Activated naive CD4-positive, alpha-beta T cell treated with anti-CD3 and anti-CD28 coated beads for 36 hours (primary cell): ENCODE measurements around the gene TCP11. TPM values are rescaled to one million over a fixed set of nuclear protein-coding genes. Genes with fewer than 3 reads are reported as not detected.

Experiments used
- CTCF ChIA-PET: fragments of 350-600 bp; sonication (Branson Sonifier 250); formaldehyde crosslinking; loops from one replicate; lab custom pipeline; 2021; ENCODE audit warnings: antibody characterized with exemption; lab: Charles Lee
- DNase-seq: peaks from one replicate; pipeline ENCODE4 v3.0.0-alpha.2; 2020
- H3K27ac Mint-ChIP-seq: one replicate; pipeline ENCODE4 v1.8.0; 2021; ENCODE audit warnings: mild to moderate bottlenecking, mixed read lengths
- H3K27me3 Mint-ChIP-seq: one replicate; pipeline ENCODE4 v1.8.0; 2021; ENCODE audit warnings: low read depth, mixed read lengths
- H3K36me3 Mint-ChIP-seq: one replicate; pipeline ENCODE4 v1.8.0; 2021; ENCODE audit warnings: low read depth, mixed read lengths
- H3K4me1 Mint-ChIP-seq: one replicate; pipeline ENCODE4 v1.8.0; 2021; ENCODE audit warnings: low read depth, mixed read lengths
- H3K4me3 Mint-ChIP-seq: one replicate; pipeline ENCODE4 v1.8.0; 2021; ENCODE audit warnings: mild to moderate bottlenecking, moderate library complexity, mixed read lengths
- H3K9me3 Mint-ChIP-seq: one replicate; pipeline ENCODE4 v1.8.0; 2021; ENCODE audit warnings: mixed read lengths
- intact Hi-C: fragments of 100-400 bp; cut with micrococcal nuclease; formaldehyde crosslinking; loops from one replicate; pipeline ENCODE4 v1.15.1; 2023
- total RNA-seq, 2 experiments: library from RNA; stranded (reverse); gene quantifications; one replicate each; pipeline ENCODE4 v1.2.3, GENCODE V29; 2021

TCP11 gene
- total RNA-seq, 2 experiments from 2014 or later: not detected

GRCh38 chr6:35179901-35180535 is 38.9 kb upstream of the TCP11 start:
- no peak overlapping the region for H3K4me3 Mint-ChIP-seq
- no peaks in the 10 kb centered on the region for H3K9me3 Mint-ChIP-seq
- no peaks in the 10 kb centered on the region for H3K36me3 Mint-ChIP-seq
- intact Hi-C loops: no loop called here
- H3K4me1 Mint-ChIP-seq: peaks cover 2% of the 10 kb centered on the region
- no peak for DNase-seq
- H3K27me3 Mint-ChIP-seq: peaks cover 17% of the 10 kb centered on the region
- CTCF ChIA-PET: interaction anchor here (0.7 to 1.6 kb wide), 3 partner anchors 24 to 193 kb away, joined by 3 to 5 read pairs (median 3); no protein-coding TSS in a partner anchor
- H3K27ac Mint-ChIP-seq: no peak overlapping the region

- H3K4me1 Mint-ChIP-seq: peaks cover 2% of the 10 kb centered on the region
- no peak overlapping the region for H3K4me3 Mint-ChIP-seq
- H3K36me3 Mint-ChIP-seq: no peaks in the 10 kb centered on the region
- H3K9me3 Mint-ChIP-seq: no peaks in the 10 kb centered on the region
- DNase-seq: no peak
- peaks cover 12% of the 10 kb centered on the region for H3K27me3 Mint-ChIP-seq
- intact Hi-C loops: no loop called here
- no peak overlapping the region for H3K27ac Mint-ChIP-seq
- CTCF ChIA-PET: interaction anchor here (0.7 to 1.6 kb wide), 3 partner anchors 25 to 192 kb away, joined by 3 to 5 read pairs (median 3); no protein-coding TSS in a partner anchor
Measured at GRCh38 chr6:35178932-35179832, 38.0 kb upstream of the TCP11 start.

GRCh38 chr6:35178012-35178411 is 36.9 kb upstream of the TCP11 start:
- Mint-ChIP-seq H3K27me3 (peaks cover 9% of the 10 kb centered on the region), H3K4me1 (peaks cover 2% of the 10 kb centered on the region)
- CTCF ChIA-PET: no interaction called here

GRCh38 chr6:35177596-35177995 is 36.5 kb upstream of the TCP11 start:
- DNase-seq: no peak
- Mint-ChIP-seq H3K4me3 (no peak overlapping the region), H3K27ac (no peak overlapping the region), H3K9me3 (no peaks in the 10 kb centered on the region), H3K36me3 (no peaks in the 10 kb centered on the region), H3K4me1 (no peaks in the 10 kb centered on the region), H3K27me3 (peaks cover 6% of the 10 kb centered on the region)
- CTCF ChIA-PET: interaction anchor here (0.6 kb wide), 1 partner anchor 18 kb away, joined by 3 read pairs; no protein-coding TSS in a partner anchor
- intact Hi-C loops: no loop called here

More at GRCh38 chr6:35178012-35178411, 36.9 kb upstream of the TCP11 start:
- Mint-ChIP-seq H3K4me3 (no peak overlapping the region), H3K27ac (no peak overlapping the region), H3K36me3 (no peaks in the 10 kb centered on the region), H3K9me3 (no peaks in the 10 kb centered on the region)
- no peak for DNase-seq
- intact Hi-C loops: no loop called here

GRCh38 chr6:35177157-35177556 is 36.0 kb upstream of the TCP11 start:
- Mint-ChIP-seq H3K27me3 (peaks cover 6% of the 10 kb centered on the region), H3K9me3 (no peaks in the 10 kb centered on the region), H3K4me3 (no peak overlapping the region), H3K36me3 (no peaks in the 10 kb centered on the region), H3K4me1 (no peaks in the 10 kb centered on the region), H3K27ac (no peak overlapping the region)
- CTCF ChIA-PET: interaction anchor here (0.6 kb wide), 1 partner anchor 18 kb away, joined by 3 read pairs; no protein-coding TSS in a partner anchor
- DNase-seq: no peak
- intact Hi-C loops: no loop called here

- Mint-ChIP-seq H3K9me3 (no peaks in the 10 kb centered on the region), H3K4me3 (no peak overlapping the region), H3K27me3 (peaks cover 4% of the 10 kb centered on the region), H3K4me1 (no peaks in the 10 kb centered on the region), H3K36me3 (no peaks in the 10 kb centered on the region), H3K27ac (no peak overlapping the region)
- DNase-seq: no peak
- intact Hi-C loops: no loop called here
- CTCF ChIA-PET: interaction anchor here (0.6 kb wide), 1 partner anchor 17 kb away, joined by 3 read pairs; no protein-coding TSS in a partner anchor
Measured at GRCh38 chr6:35176301-35177024, 35.3 kb upstream of the TCP11 start.

GRCh38 chr6:35174501-35174900 is 33.4 kb upstream of the TCP11 start:
- Mint-ChIP-seq H3K9me3 (peaks cover 2% of the 10 kb centered on the region), H3K27ac (no peak overlapping the region), H3K4me1 (no peaks in the 10 kb centered on the region), H3K36me3 (no peaks in the 10 kb centered on the region), H3K27me3 (peaks cover 4% of the 10 kb centered on the region), H3K4me3 (no peak overlapping the region)
- intact Hi-C loops: no loop called here
- no peak for DNase-seq
- CTCF ChIA-PET: no interaction called here

- CTCF ChIA-PET: no interaction called here
- H3K27ac Mint-ChIP-seq: no peak overlapping the region
- no peaks in the 10 kb centered on the region for H3K36me3 Mint-ChIP-seq
- peaks cover 5% of the 10 kb centered on the region for H3K9me3 Mint-ChIP-seq
- no peak overlapping the region for H3K4me3 Mint-ChIP-seq
- H3K4me1 Mint-ChIP-seq: no peaks in the 10 kb centered on the region
- intact Hi-C loops: no loop called here
- DNase-seq: no peak
- peaks cover 4% of the 10 kb centered on the region for H3K27me3 Mint-ChIP-seq
Measured at GRCh38 chr6:35174088-35174434, 32.9 kb upstream of the TCP11 start.

GRCh38 chr6:35173427-35174087 is 32.4 kb upstream of the TCP11 start:
- Mint-ChIP-seq H3K36me3 (no peaks in the 10 kb centered on the region), H3K4me3 (no peak overlapping the region), H3K27ac (no peak overlapping the region), H3K9me3 (peaks cover 5% of the 10 kb centered on the region), H3K27me3 (peaks cover under 1% of the 10 kb centered on the region), H3K4me1 (no peaks in the 10 kb centered on the region)
- no peak for DNase-seq
- intact Hi-C loops: no loop called here
- CTCF ChIA-PET: interaction anchor here (0.8 to 1.4 kb wide), 2 partner anchors 25 to 34 kb away, joined by 3 to 4 read pairs; no protein-coding TSS in a partner anchor

GRCh38 chr6:35173044-35173426 is 31.9 kb upstream of the TCP11 start:
- no peaks in the 10 kb centered on the region for H3K4me1 Mint-ChIP-seq
- intact Hi-C loops: no loop called here
- H3K27ac Mint-ChIP-seq: no peak overlapping the region
- H3K9me3 Mint-ChIP-seq: peaks cover 5% of the 10 kb centered on the region
- no peaks in the 10 kb centered on the region for H3K36me3 Mint-ChIP-seq
- CTCF ChIA-PET: interaction anchor here (0.8 to 1.4 kb wide), 2 partner anchors 25 to 33 kb away, joined by 3 to 4 read pairs; no protein-coding TSS in a partner anchor
- no peaks in the 10 kb centered on the region for H3K27me3 Mint-ChIP-seq
- no peak for DNase-seq
- H3K4me3 Mint-ChIP-seq: no peak overlapping the region

- no peak for DNase-seq
- Mint-ChIP-seq H3K27me3 (no peaks in the 10 kb centered on the region), H3K36me3 (no peaks in the 10 kb centered on the region), H3K27ac (no peak overlapping the region), H3K4me3 (no peak overlapping the region), H3K4me1 (no peaks in the 10 kb centered on the region), H3K9me3 (peaks cover 5% of the 10 kb centered on the region)
- intact Hi-C loops: no loop called here
- CTCF ChIA-PET: no interaction called here
Measured at GRCh38 chr6:35170891-35171290, 29.8 kb upstream of the TCP11 start.
